ENCODE results near the gene TRPC4.

The TRPC4 gene

DNA sequence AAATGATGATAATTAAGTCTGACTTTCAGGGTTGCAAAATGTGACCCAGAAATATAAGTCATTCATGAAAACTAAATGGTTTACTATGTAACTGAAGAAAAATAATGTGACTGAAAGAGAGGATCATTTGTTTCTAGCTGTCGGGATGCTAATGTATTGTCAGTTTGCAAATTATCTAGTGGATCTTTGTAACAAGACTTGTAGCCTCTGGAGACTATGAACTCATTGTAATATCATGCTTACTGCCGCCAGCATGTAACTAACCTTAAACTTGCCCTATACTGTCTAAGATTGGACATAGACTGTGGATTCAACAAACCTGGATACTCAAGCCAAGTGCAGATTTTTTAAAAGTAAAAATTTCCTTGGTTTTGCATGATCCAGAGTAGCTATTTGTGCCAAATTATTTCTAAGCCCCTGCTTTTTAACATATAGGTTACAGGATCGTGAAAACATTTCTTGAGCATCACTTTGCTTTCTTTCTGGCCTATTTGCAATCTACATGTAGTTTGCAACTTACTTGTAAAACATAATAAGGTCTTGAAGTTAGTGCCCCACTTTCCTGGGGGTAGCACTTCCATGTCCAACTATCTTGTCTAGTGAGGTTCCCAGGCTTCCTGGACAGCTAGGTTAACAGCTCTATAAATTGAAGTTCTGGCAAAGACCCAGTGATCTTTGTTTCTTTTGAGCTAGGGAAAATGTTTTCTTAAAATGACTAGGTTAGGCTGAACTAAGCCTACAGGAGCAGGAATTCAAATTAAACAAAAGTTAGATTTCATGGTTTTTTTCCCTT, 267.7 kb downstream of the TRPC4 start:
- no peaks in the 10 kb centered on the region for H4K20me1 ChIP-seq (ENCODE audit: low read depth, low read length)
- H3K9ac ChIP-seq (ENCODE audit: low read length): no peak overlapping the region
- no peak for TF ChIP-seq EZH2phosphoT487 (conservative IDR thresholded peaks at IDR 0.05; ENCODE audit: low read length)
- TF ChIP-seq, protein P1, sequence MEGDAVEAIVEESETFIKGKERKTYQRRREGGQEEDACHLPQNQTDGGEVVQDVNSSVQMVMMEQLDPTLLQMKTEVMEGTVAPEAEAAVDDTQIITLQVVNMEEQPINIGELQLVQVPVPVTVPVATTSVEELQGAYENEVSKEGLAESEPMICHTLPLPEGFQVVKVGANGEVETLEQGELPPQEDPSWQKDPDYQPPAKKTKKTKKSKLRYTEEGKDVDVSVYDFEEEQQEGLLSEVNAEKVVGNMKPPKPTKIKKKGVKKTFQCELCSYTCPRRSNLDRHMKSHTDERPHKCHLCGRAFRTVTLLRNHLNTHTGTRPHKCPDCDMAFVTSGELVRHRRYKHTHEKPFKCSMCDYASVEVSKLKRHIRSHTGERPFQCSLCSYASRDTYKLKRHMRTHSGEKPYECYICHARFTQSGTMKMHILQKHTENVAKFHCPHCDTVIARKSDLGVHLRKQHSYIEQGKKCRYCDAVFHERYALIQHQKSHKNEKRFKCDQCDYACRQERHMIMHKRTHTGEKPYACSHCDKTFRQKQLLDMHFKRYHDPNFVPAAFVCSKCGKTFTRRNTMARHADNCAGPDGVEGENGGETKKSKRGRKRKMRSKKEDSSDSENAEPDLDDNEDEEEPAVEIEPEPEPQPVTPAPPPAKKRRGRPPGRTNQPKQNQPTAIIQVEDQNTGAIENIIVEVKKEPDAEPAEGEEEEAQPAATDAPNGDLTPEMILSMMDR (IDR thresholded peaks at IDR 0.05; ENCODE audit: insufficient read depth, low read length, poor library complexity, severe bottlenecking): no peak
- H3K4me3 ChIP-seq (ENCODE audit: insufficient read depth, low read length, poor library complexity, severe bottlenecking): no peak overlapping the region
- H3K27ac ChIP-seq (ENCODE audit: low read depth, low read length): no peak overlapping the region
- H3K79me2 ChIP-seq (ENCODE audit: insufficient read depth, low read length): no peaks in the 10 kb centered on the region
- no peaks in the 10 kb centered on the region for H3K9me2 ChIP-seq (replicated peaks; ENCODE audit: insufficient read depth, low read length)
- no peaks in the 10 kb centered on the region for H3K36me3 ChIP-seq (ENCODE audit: low read length)
- no peak overlapping the region for H3K4me2 ChIP-seq (ENCODE audit: low read depth, low read length, poor library complexity, severe bottlenecking)
- H3K9me3 ChIP-seq (ENCODE audit: insufficient read depth, low read length): no peaks in the 10 kb centered on the region
- H3F3A ChIP-seq (ENCODE audit: insufficient read depth): no peaks in the 10 kb centered on the region
- H2AFZ ChIP-seq (ENCODE audit: low read depth, low read length, severe bottlenecking): no peak overlapping the region
- H3K27me3 ChIP-seq (ENCODE audit: low read length): no peaks in the 10 kb centered on the region

- H3K9ac ChIP-seq (ENCODE audit: low read length): no peak overlapping the region
- no peak overlapping the region for H3K27ac ChIP-seq (ENCODE audit: low read depth, low read length)
- no peaks in the 10 kb centered on the region for H3F3A ChIP-seq (ENCODE audit: insufficient read depth)
- H3K4me2 ChIP-seq (ENCODE audit: low read depth, low read length, poor library complexity, severe bottlenecking): no peak overlapping the region
- no peak overlapping the region for H2AFZ ChIP-seq (ENCODE audit: low read depth, low read length, severe bottlenecking)
- H3K4me3 ChIP-seq (ENCODE audit: insufficient read depth, low read length, poor library complexity, severe bottlenecking): no peak overlapping the region
- H3K9me2 ChIP-seq (replicated peaks; ENCODE audit: insufficient read depth, low read length): no peaks in the 10 kb centered on the region
- H3K36me3 ChIP-seq (ENCODE audit: low read length): no peaks in the 10 kb centered on the region
- no peaks in the 10 kb centered on the region for H4K20me1 ChIP-seq (ENCODE audit: low read depth, low read length)
- no peaks in the 10 kb centered on the region for H3K79me2 ChIP-seq (ENCODE audit: insufficient read depth, low read length)
- TF ChIP-seq, protein P1 (IDR thresholded peaks at IDR 0.05; ENCODE audit: insufficient read depth, low read length, poor library complexity, severe bottlenecking): no peak
- TF ChIP-seq EZH2phosphoT487 (conservative IDR thresholded peaks at IDR 0.05; ENCODE audit: low read length): no peak
- no peaks in the 10 kb centered on the region for H3K9me3 ChIP-seq (ENCODE audit: insufficient read depth, low read length)
- H3K27me3 ChIP-seq (ENCODE audit: low read length): no peaks in the 10 kb centered on the region
Measured at GRCh38 chr13:37599519-37599918, 270.1 kb downstream of the TRPC4 start.

GRCh38 chr13:37598597-37598996, 271.0 kb downstream of the TRPC4 start, which contains the start of gene POSTN:
Gene POSTN (minus strand): TSS chr13:37598768. CDS start chr13:37598726, 42 bp downstream.
- Histone ChIP-seq H3K27ac (ENCODE audit: low read depth, low read length) (no peak within 1 kb of the TSS), H4K20me1 (ENCODE audit: low read depth, low read length) (no peaks in the 10 kb centered on the region), H3K4me2 (ENCODE audit: low read depth, low read length, poor library complexity, severe bottlenecking) (no peak within 1 kb of the TSS), H3K4me3 (ENCODE audit: insufficient read depth, low read length, poor library complexity, severe bottlenecking) (no peak within 1 kb of the TSS), H3K79me2 (ENCODE audit: insufficient read depth, low read length) (no peaks in the 10 kb centered on the region), H3K9me3 (ENCODE audit: insufficient read depth, low read length) (no peaks in the 10 kb centered on the region), H3K36me3 (ENCODE audit: low read length) (no peaks in the 10 kb centered on the region), H3F3A (ENCODE audit: insufficient read depth) (no peaks in the 10 kb centered on the region), H2AFZ (ENCODE audit: low read depth, low read length, severe bottlenecking) (no peak within 1 kb of the TSS), H3K9ac (ENCODE audit: low read length) (no peak within 1 kb of the TSS), H3K9me2 (replicated peaks; ENCODE audit: insufficient read depth, low read length) (no peaks in the 10 kb centered on the region), H3K27me3 (ENCODE audit: low read length) (no peaks in the 10 kb centered on the region)
- TF ChIP-seq, protein P1 (IDR thresholded peaks at IDR 0.05; ENCODE audit: insufficient read depth, low read length, poor library complexity, severe bottlenecking): no peak
- no peak for TF ChIP-seq EZH2phosphoT487 (conservative IDR thresholded peaks at IDR 0.05; ENCODE audit: low read length)
